ENCODE data around the gene FNDC3B. TPM values are rescaled to one million over a fixed set of nuclear protein-coding genes. Genes with fewer than 3 reads are reported as not detected.

Gene FNDC3B
- polyA plus RNA-seq, 2 of the 4 experiments (the other 2 are of a cell fraction): 29.5 to 33.6 TPM

DNA sequence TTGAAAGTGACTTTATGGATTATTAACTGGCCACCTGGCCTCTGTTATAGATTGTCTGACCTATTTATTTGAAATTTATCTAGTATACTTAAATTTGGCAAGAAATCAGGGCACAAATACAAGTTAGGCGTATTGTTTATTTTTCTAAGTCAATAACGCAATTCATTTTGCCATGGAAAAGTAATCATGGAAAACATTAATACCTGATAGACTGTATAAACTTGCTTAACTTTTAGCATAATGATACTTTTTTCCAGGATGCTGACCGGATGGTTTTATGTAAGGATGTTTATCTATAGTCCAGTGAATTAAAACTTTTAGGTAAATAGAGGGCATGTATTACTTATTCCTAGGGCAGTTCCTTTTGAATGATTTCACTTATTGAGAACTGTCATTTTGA is 20.2 kb downstream of the FNDC3B start:
- POLR2A ChIA-PET: no interaction called here
- Histone ChIP-seq H3K4me3 (no peak overlapping the region), H3K4me1 (peaks cover 95% of the 10 kb centered on the region), H3K4me2 (peak overlapping the region; percentile 66), H3K27ac (peak overlapping the region in 1 of 2 experiments; percentile 80; a peak in 2 of 6 replicates), H3K9me3 (no peaks in the 10 kb centered on the region)
- ATAC-seq (no peak), FAIRE-seq (no peak), DNase-seq (ENCODE audit: low read depth in 1 of 2, low spot score in 1 of 2) (no peak)
- TF ChIP-seq FOXS1 (CRISPR knock-in tag; IDR thresholded peaks at IDR 0.05) (no peak), CEBPB (IDR thresholded peaks at IDR 0.05) (no peak), CHD2 (IDR thresholded peaks at IDR 0.05; ENCODE audit: low read length, partially characterized antibody) (no peak), SMC3 (IDR thresholded peaks at IDR 0.05) (no peak), CHD4 (IDR thresholded peaks at IDR 0.05; ENCODE audit: borderline replicate concordance) (no peak), MAFK (IDR thresholded peaks at IDR 0.05; ENCODE audit: partially characterized antibody) (no peak), RAD21 (conservative IDR thresholded peaks at IDR 0.05 in 1 of 2, IDR thresholded peaks at IDR 0.05 in 1 of 2) (no peak), ZNF302 (CRISPR knock-in tag; IDR thresholded peaks at IDR 0.05) (no peak), RFX5 (IDR thresholded peaks at IDR 0.05) (no peak), BHLHE40 (IDR thresholded peaks at IDR 0.05; ENCODE audit: low read depth, low read length) (no peak), TP53 (CRISPR knock-in tag; IDR thresholded peaks at IDR 0.05) (no peak), ZSCAN20 (CRISPR knock-in tag; IDR thresholded peaks at IDR 0.05) (no peak), RARB (CRISPR knock-in tag; IDR thresholded peaks at IDR 0.05) (no peak), HDAC2 (IDR thresholded peaks at IDR 0.05) (no peak)
- TF ChIP-seq, protein P1, sequence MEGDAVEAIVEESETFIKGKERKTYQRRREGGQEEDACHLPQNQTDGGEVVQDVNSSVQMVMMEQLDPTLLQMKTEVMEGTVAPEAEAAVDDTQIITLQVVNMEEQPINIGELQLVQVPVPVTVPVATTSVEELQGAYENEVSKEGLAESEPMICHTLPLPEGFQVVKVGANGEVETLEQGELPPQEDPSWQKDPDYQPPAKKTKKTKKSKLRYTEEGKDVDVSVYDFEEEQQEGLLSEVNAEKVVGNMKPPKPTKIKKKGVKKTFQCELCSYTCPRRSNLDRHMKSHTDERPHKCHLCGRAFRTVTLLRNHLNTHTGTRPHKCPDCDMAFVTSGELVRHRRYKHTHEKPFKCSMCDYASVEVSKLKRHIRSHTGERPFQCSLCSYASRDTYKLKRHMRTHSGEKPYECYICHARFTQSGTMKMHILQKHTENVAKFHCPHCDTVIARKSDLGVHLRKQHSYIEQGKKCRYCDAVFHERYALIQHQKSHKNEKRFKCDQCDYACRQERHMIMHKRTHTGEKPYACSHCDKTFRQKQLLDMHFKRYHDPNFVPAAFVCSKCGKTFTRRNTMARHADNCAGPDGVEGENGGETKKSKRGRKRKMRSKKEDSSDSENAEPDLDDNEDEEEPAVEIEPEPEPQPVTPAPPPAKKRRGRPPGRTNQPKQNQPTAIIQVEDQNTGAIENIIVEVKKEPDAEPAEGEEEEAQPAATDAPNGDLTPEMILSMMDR (IDR thresholded peaks at IDR 0.05): no peak
- TF ChIP-seq, protein P2, sequence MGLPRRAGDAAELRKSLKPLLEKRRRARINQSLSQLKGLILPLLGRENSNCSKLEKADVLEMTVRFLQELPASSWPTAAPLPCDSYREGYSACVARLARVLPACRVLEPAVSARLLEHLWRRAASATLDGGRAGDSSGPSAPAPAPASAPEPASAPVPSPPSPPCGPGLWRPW (IDR thresholded peaks at IDR 0.05): no peak
- CTCF ChIA-PET: no interaction called here
- WGBS (ENCODE audit: missing lambda C conversion rate): 33% methylated on average over 3 of the region's 3 CpGs

DNA sequence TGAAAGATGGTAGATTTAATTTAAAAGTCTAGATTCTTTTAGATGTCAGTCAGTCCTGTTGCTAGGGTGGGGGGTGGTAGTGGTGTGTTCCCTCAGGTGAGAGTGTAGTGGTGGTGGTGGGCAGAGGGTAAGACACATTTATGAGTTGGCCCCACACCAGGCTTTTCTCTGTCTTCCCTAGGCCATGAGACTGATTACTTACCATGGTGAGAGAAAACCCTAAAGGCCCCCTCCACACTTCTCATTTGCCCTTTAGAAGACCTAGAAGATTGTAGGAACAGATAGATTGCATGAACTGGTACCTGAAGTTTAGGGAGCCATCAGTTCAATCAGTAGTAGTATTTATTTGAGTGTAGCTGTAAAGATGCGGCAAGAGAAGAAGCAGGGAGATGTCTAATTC is 20.9 kb downstream of the FNDC3B start:
- no peak for DNase-seq (ENCODE audit: low read depth in 1 of 2, low spot score in 1 of 2)
- ChIA-PET CTCF (interaction anchor here (0.6 kb wide), 1 partner anchor 66 kb away, joined by 4 read pairs; no protein-coding TSS in a partner anchor), POLR2A (no interaction called here)
- TF ChIP-seq ZSCAN20 (CRISPR knock-in tag; IDR thresholded peaks at IDR 0.05) (no peak), POLR2AphosphoS2 (conservative IDR thresholded peaks at IDR 0.05; ENCODE audit: low read length) (no peak), RFX5 (IDR thresholded peaks at IDR 0.05) (no peak), CBX8 (IDR thresholded peaks at IDR 0.05) (no peak), RNF2 (IDR thresholded peaks at IDR 0.05; ENCODE audit: borderline replicate concordance, low read depth) (no peak), SMC3 (IDR thresholded peaks at IDR 0.05) (no peak), JUNB (IDR thresholded peaks at IDR 0.05) (no peak), RAD21 (conservative IDR thresholded peaks at IDR 0.05 in 1 of 2, IDR thresholded peaks at IDR 0.05 in 1 of 2) (no peak), ZNF302 (CRISPR knock-in tag; IDR thresholded peaks at IDR 0.05) (no peak), BHLHE40 (IDR thresholded peaks at IDR 0.05; ENCODE audit: low read depth, low read length) (no peak), CBX2 (IDR thresholded peaks at IDR 0.05; ENCODE audit: borderline replicate concordance, low read depth) (no peak), JUN (IDR thresholded peaks at IDR 0.05) (no peak), HOXB5 (CRISPR knock-in tag; IDR thresholded peaks at IDR 0.05) (no peak), FOSB (CRISPR knock-in tag; IDR thresholded peaks at IDR 0.05) (no peak), ZC3H11A (IDR thresholded peaks at IDR 0.05) (no peak)
- TF ChIP-seq, protein P2 (IDR thresholded peaks at IDR 0.05): no peak
- TF ChIP-seq, protein P3, sequence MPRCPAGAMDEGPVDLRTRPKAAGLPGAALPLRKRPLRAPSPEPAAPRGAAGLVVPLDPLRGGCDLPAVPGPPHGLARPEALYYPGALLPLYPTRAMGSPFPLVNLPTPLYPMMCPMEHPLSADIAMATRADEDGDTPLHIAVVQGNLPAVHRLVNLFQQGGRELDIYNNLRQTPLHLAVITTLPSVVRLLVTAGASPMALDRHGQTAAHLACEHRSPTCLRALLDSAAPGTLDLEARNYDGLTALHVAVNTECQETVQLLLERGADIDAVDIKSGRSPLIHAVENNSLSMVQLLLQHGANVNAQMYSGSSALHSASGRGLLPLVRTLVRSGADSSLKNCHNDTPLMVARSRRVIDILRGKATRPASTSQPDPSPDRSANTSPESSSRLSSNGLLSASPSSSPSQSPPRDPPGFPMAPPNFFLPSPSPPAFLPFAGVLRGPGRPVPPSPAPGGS (IDR thresholded peaks at IDR 0.05): no peak
- TF ChIP-seq, protein P1 (IDR thresholded peaks at IDR 0.05): no peak
- TF ChIP-seq, protein P4, sequence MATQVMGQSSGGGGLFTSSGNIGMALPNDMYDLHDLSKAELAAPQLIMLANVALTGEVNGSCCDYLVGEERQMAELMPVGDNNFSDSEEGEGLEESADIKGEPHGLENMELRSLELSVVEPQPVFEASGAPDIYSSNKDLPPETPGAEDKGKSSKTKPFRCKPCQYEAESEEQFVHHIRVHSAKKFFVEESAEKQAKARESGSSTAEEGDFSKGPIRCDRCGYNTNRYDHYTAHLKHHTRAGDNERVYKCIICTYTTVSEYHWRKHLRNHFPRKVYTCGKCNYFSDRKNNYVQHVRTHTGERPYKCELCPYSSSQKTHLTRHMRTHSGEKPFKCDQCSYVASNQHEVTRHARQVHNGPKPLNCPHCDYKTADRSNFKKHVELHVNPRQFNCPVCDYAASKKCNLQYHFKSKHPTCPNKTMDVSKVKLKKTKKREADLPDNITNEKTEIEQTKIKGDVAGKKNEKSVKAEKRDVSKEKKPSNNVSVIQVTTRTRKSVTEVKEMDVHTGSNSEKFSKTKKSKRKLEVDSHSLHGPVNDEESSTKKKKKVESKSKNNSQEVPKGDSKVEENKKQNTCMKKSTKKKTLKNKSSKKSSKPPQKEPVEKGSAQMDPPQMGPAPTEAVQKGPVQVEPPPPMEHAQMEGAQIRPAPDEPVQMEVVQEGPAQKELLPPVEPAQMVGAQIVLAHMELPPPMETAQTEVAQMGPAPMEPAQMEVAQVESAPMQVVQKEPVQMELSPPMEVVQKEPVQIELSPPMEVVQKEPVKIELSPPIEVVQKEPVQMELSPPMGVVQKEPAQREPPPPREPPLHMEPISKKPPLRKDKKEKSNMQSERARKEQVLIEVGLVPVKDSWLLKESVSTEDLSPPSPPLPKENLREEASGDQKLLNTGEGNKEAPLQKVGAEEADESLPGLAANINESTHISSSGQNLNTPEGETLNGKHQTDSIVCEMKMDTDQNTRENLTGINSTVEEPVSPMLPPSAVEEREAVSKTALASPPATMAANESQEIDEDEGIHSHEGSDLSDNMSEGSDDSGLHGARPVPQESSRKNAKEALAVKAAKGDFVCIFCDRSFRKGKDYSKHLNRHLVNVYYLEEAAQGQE (IDR thresholded peaks at IDR 0.05): no peak
- TF ChIP-seq, protein P5, sequence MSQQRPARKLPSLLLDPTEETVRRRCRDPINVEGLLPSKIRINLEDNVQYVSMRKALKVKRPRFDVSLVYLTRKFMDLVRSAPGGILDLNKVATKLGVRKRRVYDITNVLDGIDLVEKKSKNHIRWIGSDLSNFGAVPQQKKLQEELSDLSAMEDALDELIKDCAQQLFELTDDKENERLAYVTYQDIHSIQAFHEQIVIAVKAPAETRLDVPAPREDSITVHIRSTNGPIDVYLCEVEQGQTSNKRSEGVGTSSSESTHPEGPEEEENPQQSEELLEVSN (IDR thresholded peaks at IDR 0.05; ENCODE audit: borderline replicate concordance, low read depth): no peak
- FAIRE-seq: no peak
- WGBS (ENCODE audit: missing lambda C conversion rate): 77% methylated on average over 1 of the region's 1 CpG
- ATAC-seq: no peak
- Histone ChIP-seq H3K27ac (peak overlapping the region; percentile 39 to 80; a peak in 4 of 6 replicates), H3K4me3 (no peak overlapping the region), H3K4me1 (peaks cover 95% of the 10 kb centered on the region), H3K4me2 (peak overlapping the region; percentile 66), H3K9me3 (no peaks in the 10 kb centered on the region)

All from A549 (cell line).